GM18868 (cell line): Measurements from ENCODE around the gene SNRNP70.
"Not testable (repeated sequence)": the region's sequence is repeated elsewhere in the genome, so short reads cannot be mapped to it uniquely, and the experiment has no call there.

Source experiments
- ATAC-seq: cut with Tn5 transposase; IDR thresholded peaks from one replicate; pipeline ENCODE4 v1.9.1; 2021; ENCODE audit warnings: mild to moderate bottlenecking, moderate library complexity; ENCODE audit not compliant: unreplicated experiment

SNRNP70 gene

GRCh38 chr19:49064029-49064629 is 21.1 kb upstream of the SNRNP70 start:
- ATAC-seq: no peak

GRCh38 chr19:49064768-49065611 is 20.3 kb upstream of the SNRNP70 start, which contains the start of gene NTF4:
Gene NTF4, minus strand, starts transcription at chr19:49064818. Its CDS starts 2,821 bp downstream, at chr19:49061997.
- no peak for ATAC-seq

- ATAC-seq: no peak
These were observed 19.2 kb upstream of the SNRNP70 start for GRCh38 chr19:49065905-49066512.

DNA sequence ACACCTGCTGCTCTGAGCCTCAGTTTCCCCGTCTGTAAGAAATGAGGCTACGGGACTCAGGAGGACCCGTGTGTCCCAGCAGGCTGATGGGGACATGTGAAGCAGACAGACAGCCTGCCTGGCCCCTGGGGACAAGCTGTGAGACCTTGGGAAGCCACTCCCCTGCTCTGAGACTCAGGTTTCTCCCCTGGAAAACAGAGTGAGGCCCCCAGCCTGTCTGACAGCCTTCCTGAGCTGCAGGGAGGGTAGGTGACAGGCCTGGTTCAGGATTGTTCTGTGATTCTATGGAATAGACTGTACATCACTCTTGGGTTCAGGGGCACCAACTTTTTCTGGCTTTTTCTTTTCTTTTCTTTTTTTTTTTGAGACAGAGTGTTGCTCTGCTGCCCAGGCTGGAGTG is 17.7 kb upstream of the SNRNP70 start:
- no peak for ATAC-seq

DNA sequence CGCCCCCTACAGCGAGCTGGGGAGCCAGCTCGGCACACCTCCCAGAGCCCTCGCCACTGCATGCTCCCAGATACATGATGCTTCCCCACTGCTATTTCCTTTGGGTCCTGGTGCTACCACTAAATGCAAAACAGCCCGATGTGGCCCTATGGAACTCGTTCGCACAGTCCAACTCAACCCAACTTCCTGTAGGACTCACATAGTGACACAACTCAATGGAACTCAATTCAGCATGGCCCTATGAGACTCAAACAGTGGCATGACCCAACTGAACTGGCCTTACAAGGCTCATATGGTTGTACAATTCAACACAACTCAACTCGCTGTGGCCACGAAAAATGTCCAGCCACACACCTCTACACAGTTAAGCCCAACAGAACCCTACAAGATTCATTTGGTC is 16.2 kb upstream of the SNRNP70 start:
- ATAC-seq: no peak

GRCh38 chr19:49070416-49070815 is 14.8 kb upstream of the SNRNP70 start:
- ATAC-seq: no peak

GRCh38 chr19:49071860-49072547 is 13.2 kb upstream of the SNRNP70 start:
- ATAC-seq: no peak

- no peak for ATAC-seq
These were observed 11.5 kb upstream of the SNRNP70 start for GRCh38 chr19:49073514-49074378.

- not testable (repeated sequence) for ATAC-seq
These were observed 10.4 kb upstream of the SNRNP70 start for GRCh38 chr19:49074869-49075268.

- no peak for ATAC-seq
These were observed 4.9 kb upstream of the SNRNP70 start for GRCh38 chr19:49080392-49080791.

- no peak for ATAC-seq
These were observed 4.0 kb upstream of the SNRNP70 start for GRCh38 chr19:49081273-49081672.

GRCh38 chr19:49084206-49085019 is 838 bp upstream of the SNRNP70 start:
- no peak for ATAC-seq

DNA sequence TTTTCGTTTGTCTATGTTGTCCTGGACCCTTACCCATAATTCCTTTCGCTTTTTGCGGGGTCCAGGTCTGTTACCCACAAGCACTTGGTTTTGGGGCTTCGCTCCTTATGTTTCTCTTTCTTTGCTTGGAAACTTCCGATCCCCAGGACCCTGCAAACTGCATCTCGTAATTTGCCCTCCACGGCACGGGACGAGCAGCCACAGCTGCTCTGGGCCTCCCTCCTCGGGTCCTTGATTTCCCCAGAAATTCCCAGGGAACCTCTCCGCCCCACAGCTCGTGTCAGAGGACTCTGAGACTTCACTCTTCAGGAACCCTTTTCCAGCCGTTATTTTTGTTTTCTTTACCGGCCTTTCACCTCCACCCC is 599 bp downstream of the SNRNP70 start:
- ATAC-seq: no peak

DNA sequence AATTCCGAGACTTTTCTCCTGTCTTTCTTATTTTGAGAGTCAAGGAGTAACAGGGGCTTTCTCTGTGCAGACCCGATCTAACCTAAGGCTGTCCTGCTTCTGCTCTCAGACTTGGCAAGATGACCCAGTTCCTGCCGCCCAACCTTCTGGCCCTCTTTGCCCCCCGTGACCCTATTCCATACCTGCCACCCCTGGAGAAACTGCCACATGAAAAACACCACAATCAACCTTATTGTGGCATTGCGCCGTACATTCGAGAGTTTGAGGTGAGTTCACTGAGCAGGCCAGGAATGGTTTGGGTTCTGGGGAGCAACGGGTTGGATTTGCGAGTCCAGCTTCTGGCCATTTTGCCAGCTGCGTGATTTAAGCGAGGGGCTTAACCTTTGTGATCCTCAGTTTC is 1.0 kb downstream of the SNRNP70 start:
- no peak for ATAC-seq

GRCh38 chr19:49091391-49092038 is 6.3 kb downstream of the SNRNP70 start:
- ATAC-seq: no peak

GRCh38 chr19:49092686-49093085 is 7.4 kb downstream of the SNRNP70 start:
- no peak for ATAC-seq

DNA sequence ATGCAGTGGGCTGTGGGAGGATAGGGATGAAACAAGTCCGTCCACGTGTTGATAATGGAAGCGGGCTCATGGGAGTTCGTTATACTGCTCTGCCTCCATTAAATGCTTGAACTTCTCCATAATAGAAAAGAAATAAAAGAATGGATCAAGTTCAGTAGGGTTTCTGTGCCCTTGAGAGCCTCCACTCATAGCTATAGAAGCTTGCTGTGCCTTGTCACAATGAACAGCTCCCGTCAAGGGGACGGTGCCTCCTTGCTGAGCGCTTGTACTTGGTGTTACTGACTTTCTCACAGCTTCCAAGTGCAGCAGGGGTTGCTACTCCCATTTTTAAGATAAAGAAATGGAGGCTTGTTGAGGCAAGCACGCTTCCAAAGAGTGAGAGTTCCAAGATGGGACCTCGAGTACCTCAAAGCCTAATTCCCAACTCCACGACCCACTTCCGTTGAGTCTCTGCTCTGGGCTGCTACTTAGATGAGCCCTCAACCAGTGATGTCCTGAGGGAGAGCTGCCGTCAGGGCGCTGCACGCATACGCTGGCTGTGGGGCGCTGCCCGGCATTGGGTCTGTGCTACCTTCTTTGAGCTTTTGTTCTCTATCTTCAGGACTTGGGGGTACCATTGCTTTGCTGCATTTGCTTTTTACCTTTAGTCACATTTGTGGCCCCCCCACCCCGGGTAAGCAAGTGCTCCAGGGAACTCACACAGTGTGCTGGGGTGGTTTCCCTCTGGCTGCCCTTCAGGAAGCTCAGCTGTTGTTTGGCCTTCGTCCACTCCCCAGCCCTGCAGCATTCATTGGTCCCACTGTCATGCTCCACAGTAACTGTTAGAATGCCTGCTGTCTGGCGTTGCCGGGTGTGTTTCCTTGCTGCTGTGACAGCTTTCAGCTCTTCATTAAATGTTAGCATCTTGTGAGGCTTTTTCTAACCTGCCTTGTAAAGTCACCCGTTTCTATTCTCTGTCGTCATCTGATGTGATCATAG is 9.5 kb downstream of the SNRNP70 start:
- no peak for ATAC-seq
